HG03280 (cell line): ENCODE results near the gene RAD51B.
"Not testable (repeated sequence)": the region's sequence is repeated elsewhere in the genome, so short reads cannot be mapped to it uniquely, and the experiment has no call there.

Source experiments
- ATAC-seq: cut with Tn5 transposase; IDR thresholded peaks from one replicate; pipeline ENCODE4 v1.9.1; 2021; ENCODE audit warnings: mild to moderate bottlenecking, moderate library complexity; ENCODE audit not compliant: unreplicated experiment

Gene RAD51B

GRCh38 chr14:68106456-68106855 lies 286.9 kb downstream of the RAD51B start:
- no peak for ATAC-seq

- ATAC-seq: no peak
Measured at GRCh38 chr14:68106905-68107304, 287.3 kb downstream of the RAD51B start.

- no peak for ATAC-seq
Measured at GRCh38 chr14:68109132-68109900, 289.7 kb downstream of the RAD51B start.

- ATAC-seq: no peak
Measured at GRCh38 chr14:68111097-68111852, 291.7 kb downstream of the RAD51B start.

- no peak for ATAC-seq
Measured at GRCh38 chr14:68111853-68112270, 292.3 kb downstream of the RAD51B start.

GRCh38 chr14:68112442-68112841 lies 292.9 kb downstream of the RAD51B start:
- no peak for ATAC-seq

GRCh38 chr14:68113343-68113930 lies 293.9 kb downstream of the RAD51B start:
- ATAC-seq: no peak

GRCh38 chr14:68115952-68116351 lies 296.4 kb downstream of the RAD51B start:
- not testable (repeated sequence) for ATAC-seq

- ATAC-seq: no peak
Measured at GRCh38 chr14:68122651-68123050, 303.1 kb downstream of the RAD51B start.

GRCh38 chr14:68124050-68124449 lies 304.5 kb downstream of the RAD51B start:
- ATAC-seq: no peak

- ATAC-seq: no peak
Measured at GRCh38 chr14:68124979-68125731, 305.6 kb downstream of the RAD51B start.

GRCh38 chr14:68127166-68127565 lies 307.6 kb downstream of the RAD51B start:
- ATAC-seq: no peak

- ATAC-seq: no peak
Measured at GRCh38 chr14:68131907-68132306, 312.3 kb downstream of the RAD51B start.

- ATAC-seq: no peak
Measured at GRCh38 chr14:68132563-68133121, 313.1 kb downstream of the RAD51B start.

- no peak for ATAC-seq
Measured at GRCh38 chr14:68133856-68134255, 314.3 kb downstream of the RAD51B start.

- ATAC-seq: no peak
Measured at GRCh38 chr14:68135028-68135427, 315.4 kb downstream of the RAD51B start.

GRCh38 chr14:68135566-68135965 lies 316.0 kb downstream of the RAD51B start:
- ATAC-seq: no peak

GRCh38 chr14:68137704-68138619 lies 318.4 kb downstream of the RAD51B start:
- ATAC-seq: no peak

GRCh38 chr14:68139431-68140075 lies 320.0 kb downstream of the RAD51B start:
- ATAC-seq: no peak
